ENCODE data around the gene ASPG.
"Not testable (repeated sequence)": the region's sequence is repeated elsewhere in the genome, so short reads cannot be mapped to it uniquely, and the experiment has no call there.

ASPG gene

GRCh38 chr14:104150136-104151025, 64.9 kb downstream of the ASPG start:
- DNase-seq, result no peak

GRCh38 chr14:104151026-104151381, 65.5 kb downstream of the ASPG start:
- DNase-seq, result no peak

GRCh38 chr14:104151566-104152245, 66.2 kb downstream of the ASPG start:
- DNase-seq, result no peak

- no peak for DNase-seq
Observed at GRCh38 chr14:104152246-104152575, 66.7 kb downstream of the ASPG start.

- DNase-seq, result no peak
Observed at GRCh38 chr14:104152686-104153393, 67.3 kb downstream of the ASPG start.

- DNase-seq, result not testable (repeated sequence)
Observed at GRCh38 chr14:104153394-104153755, 67.9 kb downstream of the ASPG start.

- DNase-seq, result no peak
Observed at GRCh38 chr14:104154246-104154645, 68.7 kb downstream of the ASPG start.

- no peak for DNase-seq
Observed at GRCh38 chr14:104155513-104155912, 70.0 kb downstream of the ASPG start.

- DNase-seq, result no peak
Observed at GRCh38 chr14:104156142-104156541, 70.6 kb downstream of the ASPG start.

GRCh38 chr14:104157016-104157928, 71.8 kb downstream of the ASPG start:
- DNase-seq, result no peak

- DNase-seq, result no peak
Observed at GRCh38 chr14:104158827-104159798, 73.6 kb downstream of the ASPG start.

- DNase-seq, result no peak
Observed at GRCh38 chr14:104159990-104160389, 74.5 kb downstream of the ASPG start.

GRCh38 chr14:104161602-104162367, 76.3 kb downstream of the ASPG start:
- DNase-seq, result no peak

- DNase-seq, result no peak
Observed at GRCh38 chr14:104162495-104162894, 77.0 kb downstream of the ASPG start.

- no peak for DNase-seq
Observed at GRCh38 chr14:104163541-104163940, 78.0 kb downstream of the ASPG start.

- no peak for DNase-seq
Observed at GRCh38 chr14:104164041-104164440, 78.5 kb downstream of the ASPG start.

- DNase-seq, result no peak
Observed at GRCh38 chr14:104164512-104164911, 79.0 kb downstream of the ASPG start.

Data from KG1 (cell line).